Parathyroid adenoma (tissue), 2 donors: Measurements from ENCODE around the gene GPATCH1.
"Not testable (repeated sequence)": the region's sequence is repeated elsewhere in the genome, so short reads cannot be mapped to it uniquely, and the experiment has no call there.

Experiments used
- H2AFZ ChIP-seq: fragments of 300-600 bp; sonication (generic); one replicate; pipeline ENCODE4 v1.7.0; 2017; ENCODE audit warnings: antibody characterized with exemption, mild to moderate bottlenecking
- H3K27ac ChIP-seq: fragments of 300-600 bp; sonication (generic); one replicate; pipeline ENCODE4 v1.7.0; 2017
- H3K27me3 ChIP-seq: fragments of 300-600 bp; sonication (generic); one replicate; pipeline ENCODE4 v1.7.0; 2017; ENCODE audit warnings: low read length; ENCODE audit not compliant: control insufficient read depth, insufficient read depth
- H3K36me3 ChIP-seq: fragments of 300-600 bp; sonication (generic); one replicate; pipeline ENCODE4 v1.7.0; 2017; ENCODE audit warnings: low read length; ENCODE audit not compliant: control insufficient read depth, insufficient read depth
- H3K4me1 ChIP-seq: fragments of 300-600 bp; sonication (generic); one replicate; pipeline ENCODE4 v1.7.0; 2017; ENCODE audit warnings: control low read depth
- H3K4me2 ChIP-seq: fragments of 300-600 bp; sonication (generic); one replicate; pipeline ENCODE4 v1.7.0; 2017; ENCODE audit warnings: low read length
- H3K4me3 ChIP-seq: fragments of 300-600 bp; sonication (generic); one replicate; pipeline ENCODE4 v1.7.0; 2017; ENCODE audit warnings: low read depth, low read length
- H3K79me2 ChIP-seq: fragments of 300-600 bp; sonication (generic); one replicate; pipeline ENCODE4 v1.7.0; 2017; ENCODE audit warnings: control low read depth
- H3K9ac ChIP-seq: fragments of 300-600 bp; sonication (generic); one replicate; pipeline ENCODE4 v1.7.0; 2017; ENCODE audit warnings: mild to moderate bottlenecking
- H3K9me3 ChIP-seq: fragments of 300-600 bp; sonication (generic); one replicate; pipeline ENCODE4 v1.7.0; 2017; ENCODE audit warnings: low read length; ENCODE audit not compliant: control insufficient read depth
- TF ChIP-seq, protein P1 (sequence below): fragments of 300-600 bp; sonication (generic); IDR thresholded peaks from one replicate; pipeline ENCODE4 v1.7.0; 2017; ENCODE audit warnings: antibody characterized with exemption, mild to moderate bottlenecking
- donor health status: primary hyperparathyroidism.

Gene GPATCH1

DNA sequence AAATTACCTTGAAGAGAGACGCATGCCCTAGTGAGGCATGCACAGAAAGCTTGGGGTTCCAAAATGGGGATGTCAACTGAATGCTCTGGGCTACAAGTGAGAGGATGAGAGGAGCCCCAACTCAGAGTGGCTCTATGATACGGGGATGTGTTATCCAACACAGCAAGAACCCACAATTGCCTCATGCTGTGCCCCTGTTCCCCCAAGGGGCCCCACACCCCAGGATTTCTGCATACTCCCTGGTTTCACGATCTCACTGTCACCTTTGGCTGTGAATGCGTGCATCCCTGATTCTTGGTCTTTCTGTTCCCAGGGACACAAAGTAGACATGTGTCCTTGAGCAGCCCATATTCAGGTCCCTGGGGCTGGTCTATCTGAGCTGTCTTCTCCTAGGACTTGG lies 80.2 kb downstream of the GPATCH1 start:
- no peak overlapping the region for H3K27ac ChIP-seq
- H3K79me2 ChIP-seq: no peaks in the 10 kb centered on the region
- no peaks in the 10 kb centered on the region for H3K9me3 ChIP-seq
- H3K4me2 ChIP-seq: no peak overlapping the region
- H3K4me3 ChIP-seq: no peak overlapping the region
- H2AFZ ChIP-seq: no peak overlapping the region
- H3K36me3 ChIP-seq: no peaks in the 10 kb centered on the region
- H3K4me1 ChIP-seq: no peaks in the 10 kb centered on the region
- no peak overlapping the region for H3K9ac ChIP-seq
- no peaks in the 10 kb centered on the region for H3K27me3 ChIP-seq
- TF ChIP-seq, protein P1, sequence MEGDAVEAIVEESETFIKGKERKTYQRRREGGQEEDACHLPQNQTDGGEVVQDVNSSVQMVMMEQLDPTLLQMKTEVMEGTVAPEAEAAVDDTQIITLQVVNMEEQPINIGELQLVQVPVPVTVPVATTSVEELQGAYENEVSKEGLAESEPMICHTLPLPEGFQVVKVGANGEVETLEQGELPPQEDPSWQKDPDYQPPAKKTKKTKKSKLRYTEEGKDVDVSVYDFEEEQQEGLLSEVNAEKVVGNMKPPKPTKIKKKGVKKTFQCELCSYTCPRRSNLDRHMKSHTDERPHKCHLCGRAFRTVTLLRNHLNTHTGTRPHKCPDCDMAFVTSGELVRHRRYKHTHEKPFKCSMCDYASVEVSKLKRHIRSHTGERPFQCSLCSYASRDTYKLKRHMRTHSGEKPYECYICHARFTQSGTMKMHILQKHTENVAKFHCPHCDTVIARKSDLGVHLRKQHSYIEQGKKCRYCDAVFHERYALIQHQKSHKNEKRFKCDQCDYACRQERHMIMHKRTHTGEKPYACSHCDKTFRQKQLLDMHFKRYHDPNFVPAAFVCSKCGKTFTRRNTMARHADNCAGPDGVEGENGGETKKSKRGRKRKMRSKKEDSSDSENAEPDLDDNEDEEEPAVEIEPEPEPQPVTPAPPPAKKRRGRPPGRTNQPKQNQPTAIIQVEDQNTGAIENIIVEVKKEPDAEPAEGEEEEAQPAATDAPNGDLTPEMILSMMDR: no peak

DNA sequence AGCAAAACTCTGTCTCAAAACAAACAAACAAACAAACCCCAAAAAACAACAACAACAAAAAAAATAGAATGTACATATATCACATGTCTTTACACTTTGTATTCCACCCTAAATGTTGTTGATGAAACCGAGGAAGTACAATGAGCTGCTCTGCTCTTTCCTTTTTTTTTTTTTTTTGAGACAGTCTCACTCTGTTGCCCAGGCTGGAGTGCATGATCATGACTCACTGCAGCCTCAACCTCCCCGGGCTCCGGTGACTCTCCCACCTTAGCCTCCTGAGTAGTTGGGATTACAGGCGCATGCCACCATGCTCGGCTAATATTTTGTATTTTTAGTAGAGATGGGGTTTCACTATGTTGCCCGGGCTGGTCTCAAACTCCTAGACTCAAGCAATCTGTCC lies 82.5 kb downstream of the GPATCH1 start:
- Histone ChIP-seq H3K4me2 (no peak overlapping the region), H3K9me3 (no peaks in the 10 kb centered on the region)
- TF ChIP-seq, protein P1: no peak

DNA sequence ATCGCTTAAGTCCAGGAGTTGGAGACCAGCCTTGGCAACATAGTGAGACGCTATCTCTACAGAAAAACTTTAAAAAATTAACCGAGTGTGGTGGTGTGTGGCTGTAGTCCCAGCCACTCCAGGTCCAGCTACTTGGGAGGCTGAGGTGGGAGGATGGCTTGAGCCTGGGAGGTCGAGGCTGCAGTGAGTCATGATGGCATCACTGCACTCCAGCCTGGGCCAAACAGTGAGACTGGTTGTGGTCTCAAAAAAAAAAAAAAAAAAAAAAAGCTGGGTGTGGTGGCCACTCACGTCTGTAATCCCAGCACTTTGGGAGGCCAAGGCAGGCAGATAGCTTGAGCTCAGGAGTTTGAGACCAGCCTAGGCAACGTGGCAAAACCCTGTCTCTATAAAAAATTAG lies 85.1 kb downstream of the GPATCH1 start:
- not testable (repeated sequence) for H3K4me1 ChIP-seq, H3K36me3 ChIP-seq, H3K4me2 ChIP-seq, H3K27me3 ChIP-seq, H3K4me3 ChIP-seq, H2AFZ ChIP-seq, H3K27ac ChIP-seq, H3K79me2 ChIP-seq, H3K9ac ChIP-seq, H3K9me3 ChIP-seq

More for the DNA sequence above, 82.5 kb downstream of the GPATCH1 start:
- Histone ChIP-seq H3K36me3 (no peaks in the 10 kb centered on the region), H3K27ac (no peak overlapping the region), H3K27me3 (no peaks in the 10 kb centered on the region), H3K9ac (no peak overlapping the region), H2AFZ (no peak overlapping the region), H3K79me2 (no peaks in the 10 kb centered on the region), H3K4me1 (no peaks in the 10 kb centered on the region), H3K4me3 (no peak overlapping the region)

DNA sequence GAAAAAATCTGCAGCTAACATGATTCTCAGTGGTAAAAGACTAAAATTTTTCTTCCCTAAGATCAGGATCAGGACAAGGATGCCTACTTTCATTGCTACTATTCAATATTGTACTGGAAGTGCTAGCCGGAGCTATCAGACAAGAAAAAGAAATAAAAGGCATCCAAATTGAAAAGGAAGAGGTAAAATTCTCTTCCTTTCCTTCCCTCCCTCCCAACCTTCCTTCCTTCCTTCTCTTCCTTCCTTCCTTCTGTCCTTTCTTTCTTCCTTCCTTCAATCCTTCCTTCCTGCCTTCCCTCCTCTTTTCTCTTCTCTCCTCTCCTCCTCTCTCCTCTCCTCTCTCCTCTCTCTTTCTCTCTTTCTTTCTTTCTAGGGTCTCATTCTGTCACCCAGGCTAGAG lies 86.5 kb downstream of the GPATCH1 start:
- Histone ChIP-seq H3K27me3 (no peaks in the 10 kb centered on the region), H3K79me2 (no peaks in the 10 kb centered on the region), H3K4me1 (no peaks in the 10 kb centered on the region), H3K4me3 (no peak overlapping the region), H2AFZ (no peak overlapping the region), H3K27ac (no peak overlapping the region), H3K9me3 (no peaks in the 10 kb centered on the region), H3K4me2 (no peak overlapping the region), H3K9ac (no peak overlapping the region), H3K36me3 (no peaks in the 10 kb centered on the region)
- TF ChIP-seq, protein P1: no peak

DNA sequence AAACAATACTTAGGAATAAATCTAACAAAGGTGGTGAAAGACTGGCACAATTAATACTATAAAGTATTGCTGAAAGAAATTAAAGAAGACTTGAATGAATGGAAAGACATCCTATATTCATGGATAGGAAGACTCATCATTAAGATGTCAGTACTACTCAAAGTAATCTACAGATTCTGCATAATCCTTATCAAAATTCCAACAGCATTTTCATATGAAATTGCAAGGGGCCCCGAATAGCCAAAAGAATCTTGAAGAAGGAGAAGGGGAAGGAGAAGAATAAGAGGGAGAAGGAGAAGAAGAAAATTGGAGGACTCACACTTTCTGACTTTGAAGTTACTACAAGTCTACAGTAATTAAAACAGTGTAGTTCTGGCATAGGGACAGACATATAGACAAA lies 87.5 kb downstream of the GPATCH1 start:
- Histone ChIP-seq H3K9ac (no peak overlapping the region), H3K4me3 (no peak overlapping the region), H2AFZ (no peak overlapping the region), H3K79me2 (no peaks in the 10 kb centered on the region), H3K4me1 (no peaks in the 10 kb centered on the region), H3K27ac (no peak overlapping the region), H3K36me3 (no peaks in the 10 kb centered on the region), H3K9me3 (no peaks in the 10 kb centered on the region), H3K4me2 (no peak overlapping the region), H3K27me3 (no peaks in the 10 kb centered on the region)
- TF ChIP-seq, protein P1: no peak
